HepG2 (cell line): ENCODE measurements around the gene HHIPL1. TPM values are rescaled to one million over a fixed set of nuclear protein-coding genes. Genes with fewer than 3 reads are reported as not detected.
A peak's percentile ranks its signal among the peaks of the same experiment; 100 is the strongest.

Source experiments
- DBP ChIP-seq: sonication (generic); formaldehyde crosslinking; IDR thresholded peaks from 2 replicates; pipeline ENCODE4 v1.4.0; 2020; ENCODE audit warnings: missing genetic modification reagents; ENCODE audit errors: not compliant biosample characterization
- KDM5A ChIP-seq: fragments of 200-600 bp; sonication (generic); IDR thresholded peaks from 2 replicates; pipeline ENCODE4 v1.7.0; 2018; ENCODE audit warnings: antibody characterized with exemption, mild to moderate bottlenecking, low read length, borderline replicate concordance
- MYNN ChIP-seq: sonication (generic); formaldehyde crosslinking; IDR thresholded peaks from 2 replicates; pipeline ENCODE4 v1.4.0; 2020; ENCODE audit warnings: mild to moderate bottlenecking, low read depth, missing genetic modification reagents
- NCOA1 ChIP-seq: sonication (generic); formaldehyde crosslinking; IDR thresholded peaks from 2 replicates; pipeline ENCODE4 v1.9.0; 2021; ENCODE audit warnings: missing genetic modification reagents
- PHB2 ChIP-seq: fragments of 450-650 bp; IDR thresholded peaks from 2 replicates; pipeline ENCODE4 v1.6.1; 2018; ENCODE audit not compliant: partially characterized antibody
- WIZ ChIP-seq: sonication (generic); formaldehyde crosslinking; IDR thresholded peaks from 2 replicates; pipeline ENCODE4 v1.5.1; 2020; ENCODE audit warnings: mild to moderate bottlenecking, missing genetic modification reagents
- ZNF234 ChIP-seq: sonication (generic); formaldehyde crosslinking; conservative IDR thresholded peaks from 2 replicates; pipeline ENCODE4 v1.5.1; 2020; ENCODE audit warnings: mild to moderate bottlenecking, missing genetic modification reagents
- ZNF34 ChIP-seq: sonication (generic); formaldehyde crosslinking; IDR thresholded peaks from 2 replicates; pipeline ENCODE4 v1.4.0; 2020; ENCODE audit warnings: mild to moderate bottlenecking, missing genetic modification reagents, borderline replicate concordance
- ZNF460 ChIP-seq: sonication (generic); formaldehyde crosslinking; IDR thresholded peaks from 2 replicates; pipeline ENCODE4 v1.5.1; 2020; ENCODE audit warnings: missing genetic modification reagents, mild to moderate bottlenecking, borderline replicate concordance
- ZNF790 ChIP-seq: sonication (generic); formaldehyde crosslinking; IDR thresholded peaks from 2 replicates; pipeline ENCODE4 v1.8.0; 2022; ENCODE audit warnings: missing genetic modification reagents, mild to moderate bottlenecking, borderline replicate concordance
- polyA plus RNA-seq, 8 experiments: library from polyadenylated mRNA; depleted of rRNA in 3 of 8; stranded (reverse) in 7 of 8; unstranded in 1 of 8; fragments of >200 nt; fragmentation: Illumina TruSeq in 4 of 8; extraction: Trizol in 4 of 8; gene quantifications; 2 replicates each; pipeline versions ENCODE4 v1.2.1 to v1.2.3, GENCODE V29; 2011 to 2016; ENCODE audit warnings: low read depth in 4 of 8, missing spikeins in 1 of 8, mixed read lengths in 1 of 8; ENCODE audit not compliant: insufficient read depth in 1 of 8
- total RNA-seq, 5 experiments: library from RNA; depleted of rRNA; stranded (reverse); fragments of >200 nt; fragmentation: Illumina TruSeq; extraction: Trizol; gene quantifications; 2 replicates each; pipeline ENCODE4 v1.2.3, GENCODE V29; 2016; ENCODE audit warnings: low read depth in 1 of 5
- TF ChIP-seq, protein P1 (sequence below): sonication (generic); formaldehyde crosslinking; IDR thresholded peaks from one replicate; pipeline ENCODE4 v1.5.1; 2020; ENCODE audit warnings: mild to moderate bottlenecking, missing genetic modification reagents; ENCODE audit errors: not compliant biosample characterization
- TF ChIP-seq, protein P2 (sequence below): sonication (generic); formaldehyde crosslinking; IDR thresholded peaks from 2 replicates; pipeline ENCODE4; 2020; ENCODE audit warnings: missing genetic modification reagents, mild to moderate bottlenecking, borderline replicate concordance
- TF ChIP-seq, protein P3 (sequence below): sonication (generic); formaldehyde crosslinking; IDR thresholded peaks from 2 replicates; pipeline ENCODE4 v1.4.0; 2020; ENCODE audit warnings: mild to moderate bottlenecking, missing genetic modification reagents

Gene HHIPL1
- total and polyA plus RNA-seq, 2 of the 13 experiments (the other 11 are each of a cell fraction or from before 2014, with no cell fraction given), result not detected

GRCh38 chr14:99609245-99610170, 35.4 kb upstream of the HHIPL1 start (continued):
- TF ChIP-seq, protein P1, sequence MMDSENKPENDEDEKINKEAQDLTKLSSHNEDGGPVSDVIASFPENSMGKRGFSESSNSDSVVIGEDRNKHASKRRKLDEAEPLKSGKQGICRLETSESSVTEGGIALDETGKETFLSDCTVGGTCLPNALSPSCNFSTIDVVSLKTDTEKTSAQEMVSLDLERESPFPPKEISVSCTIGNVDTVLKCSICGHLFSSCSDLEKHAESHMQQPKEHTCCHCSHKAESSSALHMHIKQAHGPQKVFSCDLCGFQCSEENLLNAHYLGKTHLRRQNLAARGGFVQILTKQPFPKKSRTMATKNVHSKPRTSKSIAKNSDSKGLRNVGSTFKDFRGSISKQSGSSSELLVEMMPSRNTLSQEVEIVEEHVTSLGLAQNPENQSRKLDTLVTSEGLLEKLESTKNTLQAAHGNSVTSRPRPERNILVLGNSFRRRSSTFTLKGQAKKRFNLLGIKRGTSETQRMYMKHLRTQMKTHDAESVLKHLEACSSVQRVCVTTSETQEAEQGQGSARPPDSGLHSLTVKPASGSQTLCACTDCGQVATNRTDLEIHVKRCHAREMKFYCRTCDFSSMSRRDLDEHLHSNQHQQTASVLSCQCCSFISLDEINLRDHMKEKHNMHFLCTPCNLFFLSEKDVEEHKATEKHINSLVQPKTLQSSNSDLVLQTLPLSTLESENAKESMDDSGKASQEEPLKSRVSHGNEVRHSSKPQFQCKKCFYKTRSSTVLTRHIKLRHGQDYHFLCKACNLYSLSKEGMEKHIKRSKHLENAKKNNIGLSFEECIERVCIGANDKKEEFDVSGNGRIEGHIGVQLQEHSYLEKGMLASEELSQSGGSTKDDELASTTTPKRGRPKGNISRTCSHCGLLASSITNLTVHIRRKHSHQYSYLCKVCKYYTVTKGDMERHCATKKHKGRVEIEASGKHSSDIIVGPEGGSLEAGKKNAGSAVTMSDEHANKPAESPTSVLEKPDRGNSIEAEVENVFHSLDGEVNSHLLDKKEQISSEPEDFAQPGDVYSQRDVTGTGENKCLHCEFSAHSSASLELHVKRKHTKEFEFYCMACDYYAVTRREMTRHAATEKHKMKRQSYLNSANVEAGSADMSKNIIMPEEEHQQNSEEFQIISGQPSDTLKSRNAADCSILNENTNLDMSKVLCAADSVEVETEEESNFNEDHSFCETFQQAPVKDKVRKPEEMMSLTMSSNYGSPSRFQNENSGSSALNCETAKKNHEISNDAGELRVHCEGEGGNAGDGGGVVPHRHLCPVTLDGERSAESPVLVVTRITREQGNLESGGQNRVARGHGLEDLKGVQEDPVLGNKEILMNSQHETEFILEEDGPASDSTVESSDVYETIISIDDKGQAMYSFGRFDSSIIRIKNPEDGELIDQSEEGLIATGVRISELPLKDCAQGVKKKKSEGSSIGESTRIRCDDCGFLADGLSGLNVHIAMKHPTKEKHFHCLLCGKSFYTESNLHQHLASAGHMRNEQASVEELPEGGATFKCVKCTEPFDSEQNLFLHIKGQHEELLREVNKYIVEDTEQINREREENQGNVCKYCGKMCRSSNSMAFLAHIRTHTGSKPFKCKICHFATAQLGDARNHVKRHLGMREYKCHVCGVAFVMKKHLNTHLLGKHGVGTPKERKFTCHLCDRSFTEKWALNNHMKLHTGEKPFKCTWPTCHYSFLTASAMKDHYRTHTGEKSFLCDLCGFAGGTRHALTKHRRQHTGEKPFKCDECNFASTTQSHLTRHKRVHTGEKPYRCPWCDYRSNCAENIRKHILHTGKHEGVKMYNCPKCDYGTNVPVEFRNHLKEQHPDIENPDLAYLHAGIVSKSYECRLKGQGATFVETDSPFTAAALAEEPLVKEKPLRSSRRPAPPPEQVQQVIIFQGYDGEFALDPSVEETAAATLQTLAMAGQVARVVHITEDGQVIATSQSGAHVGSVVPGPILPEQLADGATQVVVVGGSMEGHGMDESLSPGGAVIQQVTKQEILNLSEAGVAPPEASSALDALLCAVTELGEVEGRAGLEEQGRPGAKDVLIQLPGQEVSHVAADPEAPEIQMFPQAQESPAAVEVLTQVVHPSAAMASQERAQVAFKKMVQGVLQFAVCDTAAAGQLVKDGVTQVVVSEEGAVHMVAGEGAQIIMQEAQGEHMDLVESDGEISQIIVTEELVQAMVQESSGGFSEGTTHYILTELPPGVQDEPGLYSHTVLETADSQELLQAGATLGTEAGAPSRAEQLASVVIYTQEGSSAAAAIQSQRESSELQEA (CRISPR knock-in tag), result peak; percentile 42
- no peak for TF ChIP-seq WIZ (CRISPR knock-in tag)
- no peak for TF ChIP-seq NCOA1 (CRISPR knock-in tag)
- no peak for TF ChIP-seq PHB2
- TF ChIP-seq ZNF790 (CRISPR knock-in tag), result no peak
- no peak for TF ChIP-seq ZNF460 (CRISPR knock-in tag)
- no peak for TF ChIP-seq ZNF34
- TF ChIP-seq KDM5A, result no peak
- no peak for TF ChIP-seq MYNN
- TF ChIP-seq, protein P2, sequence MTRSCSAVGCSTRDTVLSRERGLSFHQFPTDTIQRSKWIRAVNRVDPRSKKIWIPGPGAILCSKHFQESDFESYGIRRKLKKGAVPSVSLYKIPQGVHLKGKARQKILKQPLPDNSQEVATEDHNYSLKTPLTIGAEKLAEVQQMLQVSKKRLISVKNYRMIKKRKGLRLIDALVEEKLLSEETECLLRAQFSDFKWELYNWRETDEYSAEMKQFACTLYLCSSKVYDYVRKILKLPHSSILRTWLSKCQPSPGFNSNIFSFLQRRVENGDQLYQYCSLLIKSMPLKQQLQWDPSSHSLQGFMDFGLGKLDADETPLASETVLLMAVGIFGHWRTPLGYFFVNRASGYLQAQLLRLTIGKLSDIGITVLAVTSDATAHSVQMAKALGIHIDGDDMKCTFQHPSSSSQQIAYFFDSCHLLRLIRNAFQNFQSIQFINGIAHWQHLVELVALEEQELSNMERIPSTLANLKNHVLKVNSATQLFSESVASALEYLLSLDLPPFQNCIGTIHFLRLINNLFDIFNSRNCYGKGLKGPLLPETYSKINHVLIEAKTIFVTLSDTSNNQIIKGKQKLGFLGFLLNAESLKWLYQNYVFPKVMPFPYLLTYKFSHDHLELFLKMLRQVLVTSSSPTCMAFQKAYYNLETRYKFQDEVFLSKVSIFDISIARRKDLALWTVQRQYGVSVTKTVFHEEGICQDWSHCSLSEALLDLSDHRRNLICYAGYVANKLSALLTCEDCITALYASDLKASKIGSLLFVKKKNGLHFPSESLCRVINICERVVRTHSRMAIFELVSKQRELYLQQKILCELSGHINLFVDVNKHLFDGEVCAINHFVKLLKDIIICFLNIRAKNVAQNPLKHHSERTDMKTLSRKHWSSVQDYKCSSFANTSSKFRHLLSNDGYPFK (CRISPR knock-in tag), result no peak
- TF ChIP-seq, protein P3, sequence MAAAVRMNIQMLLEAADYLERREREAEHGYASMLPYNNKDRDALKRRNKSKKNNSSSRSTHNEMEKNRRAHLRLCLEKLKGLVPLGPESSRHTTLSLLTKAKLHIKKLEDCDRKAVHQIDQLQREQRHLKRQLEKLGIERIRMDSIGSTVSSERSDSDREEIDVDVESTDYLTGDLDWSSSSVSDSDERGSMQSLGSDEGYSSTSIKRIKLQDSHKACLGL (CRISPR knock-in tag), result no peak
- TF ChIP-seq ZNF234 (CRISPR knock-in tag), result no peak
- no peak for TF ChIP-seq DBP (CRISPR knock-in tag)
